H1 (cell line): ENCODE results near the gene TMEM145. TPM values are rescaled to one million over a fixed set of nuclear protein-coding genes. Genes with fewer than 3 reads are reported as not detected.

Experiments used
- ASH2L ChIP-seq: fragments of 200-600, 300-600 bp; sonication (generic); IDR thresholded peaks from one replicate; pipeline ENCODE4 v1.7.1; 2017; ENCODE audit warnings: low read length
- BCL11A ChIP-seq, 2 experiments: IDR thresholded peaks; one replicate each; pipeline ENCODE4 v1.6.1; 2011; ENCODE audit warnings: low read depth in 2 of 2, low read length in 2 of 2, mild to moderate bottlenecking in 2 of 2
- PHF8 ChIP-seq: fragments of 200-600 bp; sonication (generic); conservative IDR thresholded peaks from 2 replicates; pipeline ENCODE4 v1.7.1; 2012; ENCODE audit warnings: low read depth, mild to moderate bottlenecking, inconsistent platforms, low read length, moderate library complexity
- RXRA ChIP-seq: IDR thresholded peaks from 2 replicates; pipeline ENCODE4 v1.6.1; 2011; ENCODE audit warnings: low read depth, mild to moderate bottlenecking, low read length, moderate library complexity; ENCODE audit not compliant: insufficient read depth
- TBP ChIP-seq: IDR thresholded peaks from 2 replicates; pipeline ENCODE4 v1.6.1; 2011; ENCODE audit warnings: low read depth, low read length, improper control_type of control experiment
- polyA plus RNA-seq, 7 experiments: library from polyadenylated mRNA; depleted of rRNA in 3 of 7; stranded (reverse) in 5 of 7; unstranded in 2 of 7; fragments of >200 nt in 5 of 7; fragments of 200-250 nt in 2 of 7; gene quantifications; 1 replicate in 5 of 7; 2 replicates in 1 of 7; 4 replicates in 1 of 7; pipeline versions ENCODE4 v1.2.1 to v1.2.3, GENCODE V29; 2011 to 2013; ENCODE audit warnings: missing spikeins in 2 of 7, mixed read lengths in 2 of 7
- total RNA-seq: library from RNA; stranded (reverse); fragmentation: NEBNext Ultra II Directional; extraction: Animal tissue kit (Norgen Biotek cat#: 25700); gene quantifications from 2 replicates; pipeline ENCODE4 v1.2.1, GENCODE V29; 2021
- TF ChIP-seq, protein P1 (sequence below): fragments of 300-600 bp; sonication (generic); IDR thresholded peaks from 2 replicates; pipeline ENCODE4 v1.7.1; 2012; ENCODE audit warnings: low read length, moderate library complexity, mild to moderate bottlenecking, inconsistent platforms; ENCODE audit not compliant: insufficient replicate concordance
- TF ChIP-seq, protein P2 (sequence below): IDR thresholded peaks from 2 replicates; pipeline ENCODE4 v1.6.1; 2011; ENCODE audit warnings: low read length, improper control_type of control experiment

The TMEM145 gene
- total and polyA plus RNA-seq, 2 of the 8 experiments (the other 6 are each of a cell fraction or from before 2014, with no cell fraction given) = 2.3 to 4.7 TPM

DNA sequence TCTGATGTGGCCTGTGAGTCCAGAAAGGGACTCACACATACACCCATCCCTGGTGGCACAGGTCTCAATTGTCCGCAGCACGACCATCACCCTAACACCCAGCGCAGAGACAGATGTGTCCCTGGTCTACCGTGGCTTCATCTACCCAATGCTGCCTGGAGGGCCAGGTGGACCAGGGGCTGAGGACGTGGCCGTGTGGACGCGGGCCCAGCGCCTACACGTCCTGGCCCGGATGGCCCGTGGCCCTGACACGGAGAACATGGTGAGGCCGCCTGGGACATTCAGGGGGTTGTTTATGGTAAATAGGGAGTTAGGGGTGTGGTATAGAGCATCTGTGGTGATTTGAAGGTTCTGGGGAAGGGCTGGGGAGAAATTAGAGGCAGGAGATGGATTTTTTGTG is 35.1 kb downstream of the TMEM145 start (continued):
- TF ChIP-seq, protein P1, sequence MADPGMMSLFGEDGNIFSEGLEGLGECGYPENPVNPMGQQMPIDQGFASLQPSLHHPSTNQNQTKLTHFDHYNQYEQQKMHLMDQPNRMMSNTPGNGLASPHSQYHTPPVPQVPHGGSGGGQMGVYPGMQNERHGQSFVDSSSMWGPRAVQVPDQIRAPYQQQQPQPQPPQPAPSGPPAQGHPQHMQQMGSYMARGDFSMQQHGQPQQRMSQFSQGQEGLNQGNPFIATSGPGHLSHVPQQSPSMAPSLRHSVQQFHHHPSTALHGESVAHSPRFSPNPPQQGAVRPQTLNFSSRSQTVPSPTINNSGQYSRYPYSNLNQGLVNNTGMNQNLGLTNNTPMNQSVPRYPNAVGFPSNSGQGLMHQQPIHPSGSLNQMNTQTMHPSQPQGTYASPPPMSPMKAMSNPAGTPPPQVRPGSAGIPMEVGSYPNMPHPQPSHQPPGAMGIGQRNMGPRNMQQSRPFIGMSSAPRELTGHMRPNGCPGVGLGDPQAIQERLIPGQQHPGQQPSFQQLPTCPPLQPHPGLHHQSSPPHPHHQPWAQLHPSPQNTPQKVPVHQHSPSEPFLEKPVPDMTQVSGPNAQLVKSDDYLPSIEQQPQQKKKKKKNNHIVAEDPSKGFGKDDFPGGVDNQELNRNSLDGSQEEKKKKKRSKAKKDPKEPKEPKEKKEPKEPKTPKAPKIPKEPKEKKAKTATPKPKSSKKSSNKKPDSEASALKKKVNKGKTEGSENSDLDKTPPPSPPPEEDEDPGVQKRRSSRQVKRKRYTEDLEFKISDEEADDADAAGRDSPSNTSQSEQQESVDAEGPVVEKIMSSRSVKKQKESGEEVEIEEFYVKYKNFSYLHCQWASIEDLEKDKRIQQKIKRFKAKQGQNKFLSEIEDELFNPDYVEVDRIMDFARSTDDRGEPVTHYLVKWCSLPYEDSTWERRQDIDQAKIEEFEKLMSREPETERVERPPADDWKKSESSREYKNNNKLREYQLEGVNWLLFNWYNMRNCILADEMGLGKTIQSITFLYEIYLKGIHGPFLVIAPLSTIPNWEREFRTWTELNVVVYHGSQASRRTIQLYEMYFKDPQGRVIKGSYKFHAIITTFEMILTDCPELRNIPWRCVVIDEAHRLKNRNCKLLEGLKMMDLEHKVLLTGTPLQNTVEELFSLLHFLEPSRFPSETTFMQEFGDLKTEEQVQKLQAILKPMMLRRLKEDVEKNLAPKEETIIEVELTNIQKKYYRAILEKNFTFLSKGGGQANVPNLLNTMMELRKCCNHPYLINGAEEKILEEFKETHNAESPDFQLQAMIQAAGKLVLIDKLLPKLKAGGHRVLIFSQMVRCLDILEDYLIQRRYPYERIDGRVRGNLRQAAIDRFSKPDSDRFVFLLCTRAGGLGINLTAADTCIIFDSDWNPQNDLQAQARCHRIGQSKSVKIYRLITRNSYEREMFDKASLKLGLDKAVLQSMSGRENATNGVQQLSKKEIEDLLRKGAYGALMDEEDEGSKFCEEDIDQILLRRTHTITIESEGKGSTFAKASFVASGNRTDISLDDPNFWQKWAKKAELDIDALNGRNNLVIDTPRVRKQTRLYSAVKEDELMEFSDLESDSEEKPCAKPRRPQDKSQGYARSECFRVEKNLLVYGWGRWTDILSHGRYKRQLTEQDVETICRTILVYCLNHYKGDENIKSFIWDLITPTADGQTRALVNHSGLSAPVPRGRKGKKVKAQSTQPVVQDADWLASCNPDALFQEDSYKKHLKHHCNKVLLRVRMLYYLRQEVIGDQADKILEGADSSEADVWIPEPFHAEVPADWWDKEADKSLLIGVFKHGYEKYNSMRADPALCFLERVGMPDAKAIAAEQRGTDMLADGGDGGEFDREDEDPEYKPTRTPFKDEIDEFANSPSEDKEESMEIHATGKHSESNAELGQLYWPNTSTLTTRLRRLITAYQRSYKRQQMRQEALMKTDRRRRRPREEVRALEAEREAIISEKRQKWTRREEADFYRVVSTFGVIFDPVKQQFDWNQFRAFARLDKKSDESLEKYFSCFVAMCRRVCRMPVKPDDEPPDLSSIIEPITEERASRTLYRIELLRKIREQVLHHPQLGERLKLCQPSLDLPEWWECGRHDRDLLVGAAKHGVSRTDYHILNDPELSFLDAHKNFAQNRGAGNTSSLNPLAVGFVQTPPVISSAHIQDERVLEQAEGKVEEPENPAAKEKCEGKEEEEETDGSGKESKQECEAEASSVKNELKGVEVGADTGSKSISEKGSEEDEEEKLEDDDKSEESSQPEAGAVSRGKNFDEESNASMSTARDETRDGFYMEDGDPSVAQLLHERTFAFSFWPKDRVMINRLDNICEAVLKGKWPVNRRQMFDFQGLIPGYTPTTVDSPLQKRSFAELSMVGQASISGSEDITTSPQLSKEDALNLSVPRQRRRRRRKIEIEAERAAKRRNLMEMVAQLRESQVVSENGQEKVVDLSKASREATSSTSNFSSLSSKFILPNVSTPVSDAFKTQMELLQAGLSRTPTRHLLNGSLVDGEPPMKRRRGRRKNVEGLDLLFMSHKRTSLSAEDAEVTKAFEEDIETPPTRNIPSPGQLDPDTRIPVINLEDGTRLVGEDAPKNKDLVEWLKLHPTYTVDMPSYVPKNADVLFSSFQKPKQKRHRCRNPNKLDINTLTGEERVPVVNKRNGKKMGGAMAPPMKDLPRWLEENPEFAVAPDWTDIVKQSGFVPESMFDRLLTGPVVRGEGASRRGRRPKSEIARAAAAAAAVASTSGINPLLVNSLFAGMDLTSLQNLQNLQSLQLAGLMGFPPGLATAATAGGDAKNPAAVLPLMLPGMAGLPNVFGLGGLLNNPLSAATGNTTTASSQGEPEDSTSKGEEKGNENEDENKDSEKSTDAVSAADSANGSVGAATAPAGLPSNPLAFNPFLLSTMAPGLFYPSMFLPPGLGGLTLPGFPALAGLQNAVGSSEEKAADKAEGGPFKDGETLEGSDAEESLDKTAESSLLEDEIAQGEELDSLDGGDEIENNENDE = no peak
- TF ChIP-seq, protein P2, sequence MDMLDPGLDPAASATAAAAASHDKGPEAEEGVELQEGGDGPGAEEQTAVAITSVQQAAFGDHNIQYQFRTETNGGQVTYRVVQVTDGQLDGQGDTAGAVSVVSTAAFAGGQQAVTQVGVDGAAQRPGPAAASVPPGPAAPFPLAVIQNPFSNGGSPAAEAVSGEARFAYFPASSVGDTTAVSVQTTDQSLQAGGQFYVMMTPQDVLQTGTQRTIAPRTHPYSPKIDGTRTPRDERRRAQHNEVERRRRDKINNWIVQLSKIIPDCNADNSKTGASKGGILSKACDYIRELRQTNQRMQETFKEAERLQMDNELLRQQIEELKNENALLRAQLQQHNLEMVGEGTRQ = no peak
- no peak for TF ChIP-seq BCL11A (IDR thresholded peaks at IDR 0.05; ENCODE audit: low read depth in 2 of 2, low read length in 2 of 2)
- no peak for TF ChIP-seq RXRA
- TF ChIP-seq TBP = no peak
- TF ChIP-seq ASH2L = no peak
- TF ChIP-seq PHF8 = no peak
